Measurements from ENCODE around the gene SLC25A51.
A peak's percentile ranks its signal among the peaks of the same experiment; 100 is the strongest.
"Not testable (repeated sequence)": the region's sequence is repeated elsewhere in the genome, so short reads cannot be mapped to it uniquely, and the experiment has no call there.

SLC25A51 gene

GRCh38 chr9:37918665-37919170 lies 14.8 kb upstream of the SLC25A51 start:
- DNase-seq: no peak

- no peak for DNase-seq
Observed at GRCh38 chr9:37917801-37918664, 14.1 kb upstream of the SLC25A51 start.

GRCh38 chr9:37917313-37917731 lies 13.4 kb upstream of the SLC25A51 start:
- no peak for DNase-seq

- no peak for DNase-seq
Observed at GRCh38 chr9:37916471-37917312, 12.8 kb upstream of the SLC25A51 start.

GRCh38 chr9:37915911-37916470 lies 12.1 kb upstream of the SLC25A51 start:
- DNase-seq: no peak

- DNase-seq: no peak
Observed at GRCh38 chr9:37914701-37915358, 10.9 kb upstream of the SLC25A51 start.

- no peak for DNase-seq
Observed at GRCh38 chr9:37914154-37914551, 10.2 kb upstream of the SLC25A51 start.

- DNase-seq: peak; percentile 79
Observed at GRCh38 chr9:37913480-37914153, 9.7 kb upstream of the SLC25A51 start.

- no peak for DNase-seq
Observed at GRCh38 chr9:37911271-37911681, 7.3 kb upstream of the SLC25A51 start.

GRCh38 chr9:37910271-37910670 lies 6.3 kb upstream of the SLC25A51 start:
- DNase-seq: no peak

GRCh38 chr9:37909836-37910235 lies 5.9 kb upstream of the SLC25A51 start:
- not testable (repeated sequence) for DNase-seq

GRCh38 chr9:37909326-37909725 lies 5.4 kb upstream of the SLC25A51 start:
- DNase-seq: no peak

- no peak for DNase-seq
Observed at GRCh38 chr9:37908698-37909186, 4.8 kb upstream of the SLC25A51 start.

- DNase-seq: no peak
Observed at GRCh38 chr9:37908283-37908682, 4.4 kb upstream of the SLC25A51 start.

- no peak for DNase-seq
Observed at GRCh38 chr9:37906312-37907239, 2.6 kb upstream of the SLC25A51 start.

GRCh38 chr9:37905776-37906175 lies 1.8 kb upstream of the SLC25A51 start:
- DNase-seq: no peak

GRCh38 chr9:37905131-37905505 lies 1.2 kb upstream of the SLC25A51 start:
- DNase-seq: peak; percentile 77

GRCh38 chr9:37904445-37905130 lies 661 bp upstream of the SLC25A51 start:
- peak; percentile 50 for DNase-seq

GRCh38 chr9:37902796-37903646 lies 906 bp downstream of the SLC25A51 start:
- no peak for DNase-seq

Measured in NCI-H146 (cell line).